CD1c-positive myeloid dendritic cell (primary cell): ENCODE results near the gene GMCL1.
"Not testable (repeated sequence)": the region's sequence is repeated elsewhere in the genome, so short reads cannot be mapped to it uniquely, and the experiment has no call there.

ENCODE experiments used
- DNase-seq: peaks from one replicate; pipeline ENCODE4 v3.0.0-alpha.2; 2016; ENCODE audit errors: extremely low spot score

Gene GMCL1

DNA sequence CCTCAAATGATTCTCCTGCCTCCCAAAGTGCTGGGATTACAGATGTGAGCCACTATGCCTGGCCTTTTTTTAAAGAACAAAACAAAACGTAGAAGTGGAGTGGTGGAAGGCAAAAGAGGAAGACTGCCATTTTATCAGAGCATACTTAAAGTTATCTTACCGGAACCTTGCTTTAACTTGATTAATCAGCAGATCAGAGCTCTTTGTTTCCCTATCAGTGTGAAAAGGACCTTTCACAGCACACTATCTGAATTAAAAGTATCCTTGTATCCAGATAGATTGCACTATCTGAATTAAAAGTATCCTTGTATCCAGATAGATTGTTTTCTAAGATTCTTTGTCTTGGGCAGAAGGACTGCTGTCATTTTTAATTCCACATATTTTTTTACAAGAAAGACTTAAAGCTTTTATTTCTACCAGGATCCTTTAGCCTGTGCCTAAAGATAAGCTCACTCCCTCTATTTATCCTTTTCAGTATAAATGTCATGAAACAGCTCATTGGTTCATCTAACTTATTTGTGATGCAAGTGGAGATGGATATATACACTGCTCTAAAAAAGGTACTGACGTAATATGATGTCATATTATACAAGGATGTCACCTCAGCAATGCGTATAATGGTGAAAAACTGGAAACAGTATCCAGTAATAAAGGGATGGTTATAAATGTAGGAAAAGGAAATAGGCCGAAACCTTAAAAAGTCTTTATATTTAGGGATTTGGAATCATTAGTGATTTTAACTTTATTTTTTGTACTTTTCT is 17.8 kb downstream of the GMCL1 start:
- DNase-seq: no peak

DNA sequence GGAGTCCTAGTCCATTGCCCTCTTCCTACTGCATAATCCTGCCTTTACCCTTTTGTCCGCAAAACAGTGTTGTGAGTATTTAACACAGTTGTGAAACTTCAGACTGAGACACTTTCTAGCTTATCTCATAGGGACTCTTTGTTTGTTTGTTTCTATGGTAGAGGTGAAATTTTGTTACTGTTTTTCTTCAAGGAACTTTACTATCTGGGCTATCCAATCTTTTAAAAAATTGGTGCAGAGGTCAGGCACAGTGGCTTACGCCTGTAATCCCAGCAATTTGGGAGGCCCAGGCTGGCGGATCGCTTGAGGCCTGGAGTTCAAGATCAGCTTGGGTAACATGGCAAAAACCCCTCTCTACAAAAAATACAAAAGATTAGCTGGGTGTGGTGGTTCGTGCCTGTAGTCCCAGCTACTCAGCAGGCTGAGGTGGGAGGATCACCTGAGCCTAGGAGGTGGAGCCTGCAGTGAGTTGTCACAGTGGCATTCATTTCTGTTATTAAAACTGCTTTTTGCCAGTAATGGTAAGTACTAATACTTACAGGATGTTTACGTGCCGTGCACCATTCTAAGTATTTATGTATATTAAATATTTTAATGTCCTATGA is 18.8 kb downstream of the GMCL1 start:
- no peak for DNase-seq

DNA sequence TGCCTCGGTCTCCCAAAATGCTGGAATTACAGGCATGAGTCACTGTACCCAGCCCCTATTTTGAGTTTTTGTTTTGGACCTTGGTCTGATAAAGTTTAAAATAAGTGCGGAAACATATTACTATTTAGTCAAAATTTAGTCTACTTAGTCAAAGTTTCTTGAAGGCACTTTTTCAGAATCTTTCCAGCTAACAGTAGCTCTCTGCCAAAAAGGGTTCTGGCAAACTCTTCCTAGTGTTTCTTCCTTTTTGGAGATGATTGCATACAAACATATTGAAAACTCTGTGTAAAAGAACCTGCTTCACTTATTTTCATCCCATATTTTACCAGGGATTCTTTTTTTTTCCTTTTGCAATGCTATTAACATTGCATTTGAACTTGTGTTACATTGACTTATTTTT is 28.8 kb downstream of the GMCL1 start:
- no peak for DNase-seq

DNA sequence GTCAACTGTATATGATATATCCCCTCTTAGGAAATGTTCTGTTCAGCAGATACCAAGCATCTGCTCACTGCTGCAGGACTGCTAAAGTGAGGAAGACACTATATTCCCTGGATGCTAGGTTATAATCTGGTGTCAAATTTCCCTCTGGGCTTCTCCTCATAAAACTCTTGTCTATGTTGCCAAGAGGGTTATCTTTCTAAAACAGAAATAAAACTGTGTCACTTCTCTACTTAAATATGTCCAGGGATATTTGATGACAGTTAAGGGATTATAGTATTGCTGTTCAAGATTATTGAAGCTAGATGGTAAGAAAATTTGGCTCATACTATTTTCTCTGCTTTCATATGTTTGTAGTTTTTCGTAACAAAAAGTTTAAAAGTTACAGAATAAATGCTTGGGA is 33.8 kb downstream of the GMCL1 start:
- no peak for DNase-seq

DNA sequence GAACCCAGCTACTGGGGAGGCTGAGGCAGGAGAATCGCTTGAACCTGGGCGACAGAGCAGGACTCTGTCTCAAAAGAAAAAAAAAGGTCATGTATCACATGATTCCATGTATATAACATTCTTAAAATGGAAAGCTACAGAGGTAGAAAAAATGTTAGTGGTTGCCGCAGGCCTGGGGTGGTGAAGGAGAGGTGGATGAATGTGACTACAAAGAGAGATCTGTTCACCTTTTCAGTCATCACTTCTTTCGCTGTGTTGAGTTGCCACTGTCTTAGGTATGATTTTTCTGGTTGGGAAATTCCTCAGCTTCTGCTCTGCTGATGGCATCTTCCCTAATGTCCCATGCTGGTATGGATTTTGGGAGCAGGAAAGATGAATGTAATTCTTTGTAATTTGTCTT is 59.0 kb downstream of the GMCL1 start:
- no peak for DNase-seq

DNA sequence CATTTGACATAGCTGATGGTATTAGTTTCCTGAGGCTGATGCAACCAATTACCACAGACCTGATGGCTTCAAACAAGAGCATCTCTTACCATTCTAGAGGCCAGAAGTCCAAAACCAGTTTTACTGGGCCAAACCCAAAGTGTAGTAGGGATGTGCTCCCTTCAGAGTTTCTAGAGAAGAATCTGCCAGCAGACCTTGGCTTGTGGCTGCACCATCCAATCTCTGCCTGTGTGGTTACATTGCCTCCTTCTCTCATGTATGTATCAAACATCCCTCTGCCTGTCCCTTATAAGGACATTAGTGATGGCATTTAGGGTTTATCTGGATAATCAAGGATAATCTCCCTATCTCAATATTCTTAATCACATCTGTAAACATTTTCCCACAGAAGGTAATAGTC is 59.8 kb downstream of the GMCL1 start:
- DNase-seq: no peak

DNA sequence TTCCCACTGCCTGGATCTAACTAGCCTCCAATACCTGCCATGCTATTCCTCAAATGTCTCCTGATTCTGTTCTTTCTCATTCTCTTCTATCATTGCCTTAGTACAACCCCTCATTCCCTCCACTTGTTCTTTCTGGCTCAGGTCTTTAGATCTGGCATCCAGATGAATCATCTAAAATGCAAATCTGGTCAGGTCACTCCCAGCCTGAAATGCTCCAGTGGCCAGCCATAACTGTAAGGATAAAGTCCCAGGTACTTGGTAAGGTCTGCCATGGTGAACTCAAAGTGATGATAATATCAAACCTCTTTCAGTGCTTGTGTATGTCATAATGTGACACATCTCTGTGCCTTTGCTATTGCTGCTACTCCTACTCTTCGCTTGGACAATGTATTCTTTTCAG is 61.4 kb downstream of the GMCL1 start:
- no peak for DNase-seq

DNA sequence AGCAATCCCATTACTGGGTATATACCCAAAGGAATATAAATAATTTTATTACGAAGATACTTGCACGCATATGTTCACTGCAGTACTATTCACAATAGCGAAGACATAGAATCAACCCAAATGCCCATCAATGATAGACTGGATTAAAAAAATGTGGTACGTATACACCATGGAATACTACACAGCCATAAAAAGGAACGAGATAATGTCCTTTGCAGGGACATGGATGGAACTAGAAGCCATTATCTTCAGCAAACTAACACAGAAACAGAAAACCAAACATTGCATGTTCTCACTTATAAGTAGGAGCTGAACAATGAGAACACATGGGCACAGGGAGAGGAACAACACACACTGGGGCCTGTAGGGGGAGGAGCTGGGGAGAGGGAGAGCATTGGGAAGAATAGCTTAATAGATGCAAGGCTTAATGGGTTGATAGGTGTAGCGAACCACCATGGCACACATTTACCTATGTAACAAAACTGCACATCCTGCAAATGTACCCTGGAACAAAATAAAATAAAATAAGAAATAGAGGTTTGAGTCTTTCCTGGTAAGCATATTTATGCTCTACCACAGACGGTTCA is 63.5 kb downstream of the GMCL1 start:
- not testable (repeated sequence) for DNase-seq

DNA sequence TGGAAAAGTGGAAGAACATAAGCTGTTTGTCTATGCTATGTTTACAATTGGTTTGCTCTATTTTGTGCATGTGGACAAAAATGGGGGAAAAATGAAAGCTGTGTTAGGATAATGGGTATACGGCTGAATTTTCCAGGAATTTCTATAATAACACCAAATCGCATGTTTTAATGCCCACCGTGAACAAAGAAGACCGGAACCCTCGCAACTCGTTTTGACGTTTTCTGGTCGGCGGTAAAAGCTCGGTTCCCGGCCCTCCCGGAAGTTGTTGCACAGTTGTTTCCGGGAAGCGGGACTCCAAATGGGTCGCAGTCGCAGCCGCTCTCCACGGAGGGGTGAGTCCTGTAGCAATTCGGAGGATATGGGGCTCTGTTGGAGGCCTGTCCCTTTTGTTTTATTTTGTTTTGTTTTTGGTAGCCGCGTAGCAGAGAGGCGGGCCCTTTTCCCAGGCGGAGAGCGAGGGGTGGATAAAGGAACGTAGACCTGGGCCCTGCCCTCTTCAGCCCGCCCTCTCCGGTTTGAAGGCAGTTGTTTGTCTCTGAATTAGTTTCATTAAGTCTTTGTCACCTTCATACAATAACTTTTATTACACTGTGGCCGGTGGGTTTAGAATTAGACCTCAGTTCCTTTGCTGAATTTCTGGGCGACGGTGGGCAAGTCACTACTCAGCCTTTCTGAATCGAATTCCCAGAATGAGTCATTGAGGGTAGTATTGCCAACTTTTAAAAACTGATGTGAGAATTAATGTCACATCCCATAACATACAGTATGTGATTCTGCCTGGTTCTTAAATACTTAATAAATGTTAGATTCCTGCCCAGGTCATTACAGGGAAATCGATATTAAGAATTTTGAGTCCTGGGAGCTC is 64.5 kb downstream of the GMCL1 start, which contains the start of gene SNRNP27:
Gene SNRNP27 (plus strand): TSS at position 273 of the 868 bp plus-strand sequence. CDS start 29 bp downstream, at position 302.
- peak; percentile 80 for DNase-seq

DNA sequence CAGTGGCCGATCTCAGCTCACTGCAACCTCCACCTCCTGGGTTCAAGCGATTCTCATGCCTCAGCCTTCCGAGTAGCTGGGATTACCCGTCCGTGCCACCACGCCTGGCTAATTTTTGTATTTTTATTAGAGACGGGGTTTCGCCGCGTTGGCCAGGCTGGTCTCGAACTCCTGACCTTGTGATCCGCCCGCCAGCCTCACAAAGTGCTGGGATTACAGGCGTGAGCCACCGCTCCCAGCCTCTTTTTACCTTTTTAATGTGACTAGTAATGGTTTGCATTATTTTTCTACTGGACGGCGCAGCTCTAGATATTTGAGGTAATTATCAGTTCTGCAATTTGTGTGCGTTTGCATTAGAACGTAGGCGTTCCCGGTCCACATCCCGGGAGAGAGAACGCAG is 65.3 kb downstream of the GMCL1 start:
- not testable (repeated sequence) for DNase-seq

DNA sequence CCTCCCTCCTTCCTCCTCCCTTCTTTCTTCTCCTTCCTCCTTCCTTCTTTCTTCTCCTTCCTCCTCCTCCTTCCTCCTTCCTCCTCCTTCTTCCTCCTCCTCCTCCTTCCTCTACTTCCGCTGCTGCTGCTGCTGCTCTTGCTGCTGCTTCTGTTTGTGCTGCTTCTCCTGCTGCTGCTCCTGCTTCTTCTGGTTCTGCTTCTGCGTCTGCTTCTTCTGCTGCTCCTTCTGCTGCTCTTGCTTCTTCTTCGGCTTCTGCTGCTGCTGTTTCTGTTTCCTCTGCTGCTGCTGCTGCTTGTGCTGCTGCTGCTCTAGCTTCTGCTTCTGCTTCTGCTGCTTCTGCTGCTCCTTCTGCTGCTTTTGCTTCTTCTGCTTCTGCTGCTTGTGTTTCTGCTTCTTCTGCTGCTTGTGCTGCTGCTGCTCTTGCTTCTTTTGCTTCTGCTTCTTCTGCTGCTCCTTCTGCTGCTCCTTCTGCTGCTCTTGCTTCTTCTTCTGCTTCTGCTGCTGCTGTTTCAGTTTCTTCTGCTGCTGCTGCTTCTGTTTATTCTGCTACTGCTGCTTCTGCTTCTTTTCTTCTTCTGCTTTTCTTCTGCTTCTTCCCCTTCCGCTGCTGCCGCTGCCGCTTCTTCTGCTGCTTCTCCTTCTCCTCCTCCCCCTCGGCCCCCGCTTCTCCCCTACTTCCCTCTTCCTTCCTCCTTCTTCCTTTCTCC is 72.9 kb downstream of the GMCL1 start:
- peak; percentile 82 for DNase-seq

DNA sequence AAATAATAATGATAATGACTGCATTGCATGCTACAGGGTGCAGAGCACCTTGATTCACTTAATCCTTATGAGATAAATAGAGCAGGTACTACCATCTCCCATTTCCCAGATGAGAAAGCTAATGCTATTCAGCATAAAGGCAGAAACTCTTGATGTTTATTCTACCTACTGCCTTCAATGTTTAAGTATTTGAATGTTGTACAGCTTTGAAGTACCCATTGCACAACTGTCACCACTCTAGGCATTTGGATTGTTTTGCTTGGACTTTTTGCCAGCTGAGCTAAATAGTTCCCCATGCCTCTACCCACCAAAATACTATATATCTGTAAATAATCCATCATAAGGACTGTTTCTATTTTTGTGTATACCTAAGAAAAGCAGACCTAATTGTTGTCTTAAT is 77.8 kb downstream of the GMCL1 start:
- DNase-seq: no peak

DNA sequence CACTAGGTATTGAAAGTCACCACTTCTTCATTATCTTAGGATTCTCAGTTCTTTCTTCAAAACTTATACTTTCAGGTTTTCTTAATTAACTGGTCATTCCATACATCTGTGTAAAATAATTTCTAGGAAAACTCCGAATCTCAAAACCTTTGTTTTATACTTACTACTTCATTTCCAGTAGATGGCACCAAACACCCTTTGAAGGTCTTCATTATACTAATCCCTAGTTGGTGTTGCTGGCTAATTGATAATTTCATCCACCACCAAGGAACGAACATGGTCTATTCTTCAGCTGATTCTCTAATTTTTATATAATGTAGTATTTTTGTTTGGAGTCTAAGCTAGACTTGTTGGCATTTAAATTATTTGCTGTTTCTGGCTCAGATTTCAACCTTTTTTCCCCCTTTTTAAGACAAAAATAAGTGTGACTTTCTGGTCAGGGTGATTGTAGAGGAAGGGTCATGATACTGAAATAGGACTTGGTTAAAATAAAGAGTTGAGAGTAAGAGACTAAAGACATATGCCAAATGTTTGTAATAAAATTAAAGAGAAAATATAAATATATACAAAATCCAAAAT is 82.6 kb downstream of the GMCL1 start:
- peak; percentile 80 for DNase-seq

DNA sequence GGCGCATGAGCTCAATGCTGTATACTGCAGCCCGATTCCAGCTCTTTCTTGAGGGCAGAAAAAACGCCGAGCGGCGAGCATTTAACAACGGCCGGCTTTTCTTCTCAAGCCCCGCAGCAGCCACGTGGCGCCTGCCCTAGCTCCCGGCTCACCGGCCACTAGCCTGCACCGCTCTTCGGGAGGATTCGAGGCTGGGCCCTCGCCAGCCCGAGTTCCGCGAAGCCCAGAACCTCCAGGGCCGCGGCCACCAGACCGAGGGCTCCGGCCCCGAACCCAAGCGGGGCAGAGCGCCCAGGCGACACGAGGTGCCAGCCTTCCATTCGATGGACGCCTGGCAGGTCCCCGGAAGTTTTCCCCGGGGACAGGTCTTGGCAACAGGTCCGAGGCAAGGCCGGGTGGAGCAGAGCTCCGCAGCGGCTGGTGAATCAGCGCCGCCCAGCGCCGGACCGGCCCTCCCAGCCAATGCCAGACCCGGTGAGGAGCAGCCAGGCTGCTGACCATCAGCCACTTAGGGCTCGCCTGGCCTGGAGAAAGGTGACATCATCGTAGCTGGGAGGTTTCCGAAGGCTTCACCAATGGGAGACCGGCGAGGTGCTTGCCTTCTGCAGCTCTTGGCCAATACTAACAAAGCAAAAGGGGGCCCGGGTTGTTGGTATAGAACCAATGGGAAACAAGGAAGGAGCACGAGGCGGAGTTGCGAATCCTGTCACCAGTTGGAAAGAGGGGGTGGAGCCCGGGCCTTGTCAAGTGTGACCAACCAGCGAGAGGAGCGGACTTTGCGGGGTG is 84.9 kb downstream of the GMCL1 start:
- peak; percentile 100 for DNase-seq

DNA sequence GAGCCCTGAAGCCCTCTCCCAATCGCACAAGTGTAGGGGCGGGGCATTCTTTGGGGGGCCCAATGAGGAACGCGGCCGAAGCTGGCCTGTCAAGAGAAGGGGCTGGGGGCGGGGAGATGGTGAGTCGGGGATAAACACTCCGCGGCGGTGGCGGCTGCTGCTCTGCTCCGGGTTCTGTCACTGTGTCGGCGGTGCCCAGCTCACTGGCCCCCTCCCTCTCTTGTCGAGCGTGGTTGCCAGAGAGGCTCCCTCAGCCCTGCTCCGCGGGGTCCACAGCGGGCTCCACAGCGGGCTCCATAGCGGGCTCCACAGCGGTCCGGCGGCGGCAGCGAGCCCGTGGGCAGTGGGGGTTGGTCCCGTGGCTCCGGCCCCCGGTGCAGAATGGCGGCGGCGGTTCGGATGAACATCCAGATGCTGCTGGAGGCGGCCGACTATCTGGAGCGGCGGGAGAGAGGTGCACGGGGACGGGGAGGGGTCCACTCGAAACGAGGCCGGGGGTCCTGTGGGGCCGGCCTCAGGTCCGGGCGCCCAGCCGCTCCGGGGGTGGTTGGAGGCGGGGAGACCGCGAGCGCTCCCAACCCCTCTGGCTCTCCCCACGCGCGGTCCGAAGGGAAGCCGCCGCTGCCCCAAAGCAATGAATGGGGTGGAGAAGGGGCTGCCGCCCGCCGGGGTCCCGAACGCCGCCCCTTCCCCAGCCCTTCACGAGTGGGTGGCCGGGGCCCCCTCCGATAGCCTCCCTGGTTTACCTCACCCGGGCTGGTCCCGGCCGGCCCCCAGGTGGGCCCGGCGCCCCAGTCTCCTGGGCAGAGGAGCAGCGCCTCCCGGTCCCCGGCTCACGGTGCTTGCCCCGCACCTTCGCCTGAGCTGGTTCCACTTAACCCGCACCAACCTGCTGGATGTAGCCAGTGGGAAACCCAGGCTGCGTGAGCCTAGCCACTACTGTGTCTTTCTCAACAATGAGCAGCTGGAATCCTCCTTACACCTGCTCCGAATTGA is 85.8 kb downstream of the GMCL1 start, which contains the start of gene MXD1:
Gene MXD1 (plus strand): TSS at position 160 of the 996 bp plus-strand sequence. CDS start 222 bp downstream, at position 382.
- DNase-seq: peak; percentile 26

DNA sequence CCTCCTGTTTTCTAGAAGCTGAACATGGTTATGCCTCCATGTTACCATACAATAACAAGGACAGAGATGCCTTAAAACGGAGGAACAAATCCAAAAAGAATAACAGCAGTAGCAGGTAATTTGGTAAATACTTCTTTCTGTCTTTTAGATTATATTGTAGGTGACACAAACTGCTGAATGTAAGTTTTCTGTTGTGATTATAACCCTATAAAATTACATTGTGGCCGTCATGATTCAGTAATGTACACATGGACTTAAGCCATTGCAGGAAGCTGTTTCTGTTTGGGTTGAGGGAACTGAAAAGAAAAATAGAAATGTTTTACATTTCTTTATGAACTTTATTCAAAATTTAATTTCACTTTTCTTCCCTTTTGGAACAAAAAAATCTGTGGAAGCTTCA is 86.6 kb downstream of the GMCL1 start:
- DNase-seq: peak; percentile 10

DNA sequence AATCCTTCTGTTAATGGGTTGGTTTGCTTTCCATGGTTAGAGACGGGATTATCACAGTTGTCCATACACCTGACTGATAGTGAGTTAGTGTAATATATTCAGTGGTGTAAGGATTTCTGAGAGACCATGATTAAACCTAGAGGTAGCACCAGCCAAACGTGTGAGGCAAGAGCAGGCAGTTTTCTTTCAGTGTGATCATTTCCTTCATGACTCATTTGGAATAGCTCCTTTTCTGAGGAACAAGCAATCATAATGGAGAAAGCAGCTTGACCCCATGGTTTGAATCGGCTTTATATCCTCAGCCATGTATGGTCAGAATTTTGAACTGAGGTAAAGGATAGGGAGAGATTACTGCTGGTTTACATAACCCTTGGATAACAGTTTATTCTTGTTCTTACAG is 88.4 kb downstream of the GMCL1 start:
- DNase-seq: peak; percentile 85

DNA sequence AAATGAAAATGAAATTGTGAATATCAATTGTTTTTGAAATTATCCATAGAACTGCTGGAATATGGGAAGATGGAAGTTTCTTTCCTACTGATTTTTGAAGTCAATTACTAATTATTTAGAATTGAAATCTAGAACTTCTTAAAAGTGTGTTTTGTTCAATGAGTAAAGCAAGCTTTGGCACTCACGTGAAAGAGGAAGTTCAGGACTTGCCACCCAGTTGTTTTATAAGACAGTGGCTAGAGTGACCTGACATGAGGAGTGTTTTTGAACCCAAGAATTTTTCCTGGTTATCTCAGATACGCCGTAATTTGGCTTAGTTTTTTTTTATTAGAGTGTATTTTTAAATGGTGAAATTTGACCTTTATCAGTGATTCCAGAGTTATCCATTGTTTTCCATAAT is 88.9 kb downstream of the GMCL1 start:
- DNase-seq: peak; percentile 68

DNA sequence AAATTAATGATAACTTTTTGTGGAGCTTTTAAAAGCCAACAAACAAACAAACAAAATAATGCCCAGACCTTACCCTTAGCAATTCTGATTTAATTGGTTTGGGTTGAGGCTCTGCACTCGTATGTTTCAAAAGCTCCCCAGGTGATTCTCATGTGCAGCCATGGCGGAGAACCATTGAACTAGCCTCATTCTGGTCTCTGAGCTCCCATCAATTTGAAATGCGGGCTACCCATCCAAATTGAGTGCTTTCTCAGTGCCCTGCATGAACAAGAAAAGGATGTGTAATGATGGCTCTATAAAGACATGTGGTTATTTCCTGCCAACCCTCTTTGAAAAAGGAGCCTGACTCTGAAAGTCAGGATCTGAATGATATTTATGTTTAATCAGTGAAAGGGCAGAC is 93.7 kb downstream of the GMCL1 start:
- no peak for DNase-seq
